ENCODE data around the gene FAM13A.
"Not testable (repeated sequence)": the region's sequence is repeated elsewhere in the genome, so short reads cannot be mapped to it uniquely, and the experiment has no call there.

The FAM13A gene

DNA sequence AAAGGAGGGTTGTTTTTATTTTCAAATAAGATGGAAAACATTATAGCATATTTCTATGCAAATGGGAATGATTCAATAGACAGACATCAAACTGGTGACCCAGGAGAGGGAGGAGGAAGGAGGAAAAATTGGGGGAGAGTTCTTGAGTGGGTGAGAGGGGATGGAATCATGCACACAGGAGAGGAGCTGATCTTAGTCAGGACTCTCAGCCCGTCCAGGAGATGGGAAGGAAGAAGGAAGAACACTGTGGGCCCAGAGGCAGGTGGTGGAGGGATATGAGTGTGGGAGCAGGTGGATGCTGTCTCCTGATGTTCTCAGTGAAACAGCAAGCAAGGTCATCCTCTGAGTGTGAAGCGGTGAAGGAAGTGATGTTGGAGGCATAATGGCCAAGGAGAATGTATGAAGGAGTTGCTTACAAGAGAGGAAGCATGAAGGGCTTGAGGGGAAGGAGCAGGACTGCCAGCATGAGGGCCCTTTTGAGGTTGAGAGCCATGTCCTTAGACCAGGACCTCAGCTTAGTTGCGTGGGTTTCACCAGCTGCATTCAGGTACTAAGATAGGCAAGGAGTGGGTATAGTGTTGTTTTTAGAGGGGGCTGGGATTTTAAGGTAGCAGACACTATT, 197.7 kb downstream of the FAM13A start:
- no peak for DNase-seq (ENCODE audit: low read depth, low spot score)
- in situ Hi-C loops (cut with HindIII; ENCODE audit: low sequenced_read_pairs) = no loop called here
- no peak overlapping the region for H3K4me3 ChIP-seq (ENCODE audit: low read depth, low read length)
- TF ChIP-seq, protein P1, sequence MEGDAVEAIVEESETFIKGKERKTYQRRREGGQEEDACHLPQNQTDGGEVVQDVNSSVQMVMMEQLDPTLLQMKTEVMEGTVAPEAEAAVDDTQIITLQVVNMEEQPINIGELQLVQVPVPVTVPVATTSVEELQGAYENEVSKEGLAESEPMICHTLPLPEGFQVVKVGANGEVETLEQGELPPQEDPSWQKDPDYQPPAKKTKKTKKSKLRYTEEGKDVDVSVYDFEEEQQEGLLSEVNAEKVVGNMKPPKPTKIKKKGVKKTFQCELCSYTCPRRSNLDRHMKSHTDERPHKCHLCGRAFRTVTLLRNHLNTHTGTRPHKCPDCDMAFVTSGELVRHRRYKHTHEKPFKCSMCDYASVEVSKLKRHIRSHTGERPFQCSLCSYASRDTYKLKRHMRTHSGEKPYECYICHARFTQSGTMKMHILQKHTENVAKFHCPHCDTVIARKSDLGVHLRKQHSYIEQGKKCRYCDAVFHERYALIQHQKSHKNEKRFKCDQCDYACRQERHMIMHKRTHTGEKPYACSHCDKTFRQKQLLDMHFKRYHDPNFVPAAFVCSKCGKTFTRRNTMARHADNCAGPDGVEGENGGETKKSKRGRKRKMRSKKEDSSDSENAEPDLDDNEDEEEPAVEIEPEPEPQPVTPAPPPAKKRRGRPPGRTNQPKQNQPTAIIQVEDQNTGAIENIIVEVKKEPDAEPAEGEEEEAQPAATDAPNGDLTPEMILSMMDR (IDR thresholded peaks at IDR 0.05; ENCODE audit: low read depth, low read length) = no peak

DNA sequence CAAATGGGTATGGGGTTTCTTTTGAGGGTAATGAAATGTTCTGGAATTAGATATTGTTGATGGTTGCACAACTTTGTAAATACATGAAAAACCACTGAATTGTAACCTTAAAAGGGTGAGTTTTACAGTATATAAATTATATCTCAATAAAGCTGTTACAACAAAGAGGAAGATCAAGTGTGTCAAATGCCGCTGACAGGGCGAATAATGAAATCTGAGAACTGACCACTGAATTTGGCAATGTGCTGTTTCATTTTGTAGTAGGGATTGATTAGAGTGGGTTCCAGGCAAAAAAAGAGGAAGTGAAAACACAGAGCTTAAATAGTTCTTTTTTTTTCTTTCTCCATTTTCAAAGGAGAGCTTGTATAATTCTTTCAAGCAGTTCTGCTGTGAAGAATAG, 198.2 kb downstream of the FAM13A start:
- TF ChIP-seq, protein P1 (IDR thresholded peaks at IDR 0.05; ENCODE audit: low read depth, low read length) = no peak
- in situ Hi-C loops (cut with HindIII; ENCODE audit: low sequenced_read_pairs) = no loop called here
- DNase-seq (ENCODE audit: low read depth, low spot score) = no peak
- no peak overlapping the region for H3K4me3 ChIP-seq (ENCODE audit: low read depth, low read length)

DNA sequence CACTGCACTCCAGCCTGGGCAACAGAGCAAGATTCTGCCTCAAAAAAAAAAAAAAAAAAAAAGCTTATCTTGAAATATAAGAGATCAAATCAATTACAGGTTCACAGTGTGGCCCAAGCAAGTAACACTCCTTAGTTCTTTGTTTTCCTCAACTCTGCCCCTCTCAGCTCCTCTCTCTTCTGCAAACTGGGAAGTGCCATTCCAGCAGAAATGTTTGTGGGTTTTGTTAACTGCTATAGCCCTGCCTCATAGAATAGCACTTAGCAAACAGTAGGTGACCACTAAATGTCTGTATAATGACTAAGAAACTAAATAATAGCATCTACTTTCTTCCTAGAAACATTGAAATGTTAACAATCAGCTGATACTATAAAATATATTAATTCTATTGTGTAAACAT, 199.4 kb downstream of the FAM13A start:
- H3K4me3 ChIP-seq (ENCODE audit: low read depth, low read length) = no peak overlapping the region
- in situ Hi-C loops (cut with HindIII; ENCODE audit: low sequenced_read_pairs) = no loop called here
- DNase-seq (ENCODE audit: low read depth, low spot score) = peak; percentile 51
- TF ChIP-seq, protein P1 (IDR thresholded peaks at IDR 0.05; ENCODE audit: low read depth, low read length) = no peak

DNA sequence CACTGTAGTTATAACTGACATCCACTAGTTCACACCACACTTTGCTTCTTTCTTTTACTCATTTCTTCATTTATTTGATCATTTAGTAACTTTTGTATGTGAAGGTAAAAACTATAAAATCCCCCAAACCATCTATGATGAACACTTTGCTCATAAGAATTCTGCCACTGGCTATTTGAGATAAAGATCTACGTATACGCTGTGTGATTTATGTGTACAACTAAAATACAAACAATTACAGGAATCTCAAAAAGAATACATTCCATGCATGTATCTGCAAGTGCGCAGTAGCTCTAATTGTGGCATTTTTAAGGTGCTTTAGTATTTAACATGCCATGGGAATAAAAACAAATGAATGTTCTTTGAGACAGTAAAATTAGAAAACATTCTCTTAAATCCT, 202.5 kb downstream of the FAM13A start:
- in situ Hi-C loops (cut with HindIII; ENCODE audit: low sequenced_read_pairs) = no loop called here
- TF ChIP-seq, protein P1 (IDR thresholded peaks at IDR 0.05; ENCODE audit: low read depth, low read length) = no peak
- DNase-seq (ENCODE audit: low read depth, low spot score) = no peak

DNA sequence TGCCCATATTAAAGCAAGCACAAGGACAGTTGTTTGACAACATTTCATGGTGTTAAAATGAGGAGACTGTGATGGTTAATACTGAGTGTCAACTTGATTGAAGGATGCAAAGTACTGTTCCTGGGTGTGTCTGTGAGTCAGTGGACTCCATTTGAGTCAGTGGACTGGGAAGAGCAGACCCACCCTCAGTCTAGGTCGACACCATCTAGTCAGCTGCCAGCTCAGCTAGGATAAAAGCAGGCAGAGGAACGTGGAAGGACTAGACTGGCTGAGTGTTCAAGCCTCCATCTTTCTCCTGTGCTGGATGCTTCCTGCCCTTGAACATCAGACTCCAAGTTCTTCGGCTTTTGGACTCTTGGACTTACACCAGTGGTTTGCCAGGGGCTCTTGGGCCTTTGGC, 203.4 kb downstream of the FAM13A start:
- H3K4me3 ChIP-seq (ENCODE audit: low read depth, low read length); DNase-seq (ENCODE audit: low read depth, low spot score); in situ Hi-C loops (cut with HindIII; ENCODE audit: low sequenced_read_pairs): not testable (repeated sequence)

More for the DNA sequence above, 202.5 kb downstream of the FAM13A start:
- no peak overlapping the region for H3K4me3 ChIP-seq (ENCODE audit: low read depth, low read length)

DNA sequence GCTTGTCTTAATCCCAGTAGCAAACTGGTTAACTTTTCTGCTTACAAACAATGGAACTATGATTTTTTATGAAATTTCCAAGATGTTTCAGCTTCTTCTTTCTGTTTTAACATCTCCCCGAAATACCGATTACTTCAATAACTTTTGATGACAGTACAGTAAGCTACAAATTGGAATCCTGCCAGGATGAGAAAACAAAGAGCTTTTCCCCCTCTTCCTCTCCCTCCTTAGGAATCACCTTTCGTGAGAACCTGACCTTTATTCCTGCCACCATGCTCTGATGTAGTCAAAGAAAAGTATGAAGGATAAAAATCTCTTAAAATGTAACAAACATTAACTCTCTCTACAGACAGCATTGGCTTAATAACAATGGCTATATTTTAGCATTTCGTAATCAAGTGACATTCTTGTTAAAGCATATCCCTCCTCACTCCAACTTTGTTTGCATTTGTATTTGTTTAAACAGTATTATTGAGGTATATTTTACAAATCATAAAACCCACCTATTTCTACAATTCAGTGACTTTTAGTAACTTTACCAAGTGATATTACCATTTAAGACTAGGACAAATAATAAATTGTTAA, 210.7 kb downstream of the FAM13A start:
- in situ Hi-C loops (cut with HindIII; ENCODE audit: low sequenced_read_pairs) = no loop called here
- DNase-seq (ENCODE audit: low read depth, low spot score) = no peak
- TF ChIP-seq, protein P1 (IDR thresholded peaks at IDR 0.05; ENCODE audit: low read depth, low read length) = no peak
- no peak overlapping the region for H3K4me3 ChIP-seq (ENCODE audit: low read depth, low read length)

DNA sequence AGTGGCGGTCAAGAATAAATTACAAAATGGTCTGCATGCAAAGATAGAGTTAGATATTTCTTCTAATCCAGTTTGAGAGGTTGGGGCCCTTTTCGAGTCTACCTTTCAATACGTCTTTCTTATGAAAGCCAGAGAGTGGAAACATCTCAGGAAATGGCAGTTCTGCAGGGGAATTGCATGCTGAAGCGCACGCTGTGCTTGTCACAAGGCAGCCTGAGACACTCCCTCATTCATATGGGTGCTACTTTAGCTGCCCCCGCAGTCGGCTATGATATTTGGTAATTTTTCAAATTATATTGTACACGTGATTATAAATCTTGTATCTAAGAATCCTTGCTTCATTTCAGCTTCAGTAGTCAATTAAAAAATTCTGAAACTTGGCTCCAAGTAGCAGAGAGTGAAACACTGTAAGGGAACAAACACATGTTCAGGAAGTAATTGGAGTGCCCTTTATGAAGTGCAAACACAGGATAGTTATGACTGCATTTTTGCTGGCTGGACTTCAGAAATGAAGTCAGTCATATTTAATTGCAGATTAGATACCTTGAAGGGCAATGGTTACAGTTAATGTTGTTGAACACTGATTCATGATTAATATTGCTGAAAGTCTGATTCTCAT, 213.8 kb downstream of the FAM13A start:
- in situ Hi-C loops (cut with HindIII; ENCODE audit: low sequenced_read_pairs) = no loop called here
- H3K4me3 ChIP-seq (ENCODE audit: low read depth, low read length) = no peak overlapping the region
- DNase-seq (ENCODE audit: low read depth, low spot score) = no peak
- TF ChIP-seq, protein P1 (IDR thresholded peaks at IDR 0.05; ENCODE audit: low read depth, low read length) = no peak

Measured in astrocyte of the spinal cord (primary cell).